ENCODE measurements around the gene TLK2. TPM values are rescaled to one million over a fixed set of nuclear protein-coding genes. Genes with fewer than 3 reads are reported as not detected.
"Not testable (repeated sequence)": the region's sequence is repeated elsewhere in the genome, so short reads cannot be mapped to it uniquely, and the experiment has no call there.

Gene TLK2
- total RNA-seq, 2 experiments from 2014 or later, result 33.4 to 38.3 TPM

DNA sequence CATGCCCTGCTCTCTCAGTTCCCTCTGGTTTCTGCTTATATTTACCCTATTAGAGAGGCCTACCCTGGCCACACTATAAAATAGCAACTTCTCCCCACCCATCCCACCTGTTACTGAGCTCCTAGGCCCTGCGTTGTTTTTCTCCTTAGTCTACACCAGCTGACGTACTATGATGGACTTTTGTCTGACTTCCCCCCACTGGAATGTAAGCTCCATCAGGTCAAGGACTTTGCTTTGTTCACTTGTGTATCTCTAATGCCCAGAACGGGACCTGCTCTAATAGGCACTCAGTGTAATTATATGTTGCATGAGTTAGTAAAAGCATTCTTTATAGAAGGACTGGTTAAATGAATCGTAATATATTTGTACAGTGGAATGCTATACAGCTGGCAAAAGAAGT, 62.4 kb downstream of the TLK2 start:
- DNase-seq; POLR2A ChIA-PET; H3K4me3 Mint-ChIP-seq; H3K27ac Mint-ChIP-seq; H3K4me1 Mint-ChIP-seq (ENCODE audit: low read depth); H3K27me3 Mint-ChIP-seq (ENCODE audit: low read depth); H3K9me3 Mint-ChIP-seq (ENCODE audit: insufficient read depth); ATAC-seq: not testable (repeated sequence)
- H3K36me3 Mint-ChIP-seq (ENCODE audit: low read depth), result peaks cover 55% of the 10 kb centered on the region
- CTCF ChIA-PET, result interaction anchor here (1.0 kb wide), 1 partner anchor 12 kb away, joined by 4 read pairs; no protein-coding TSS in a partner anchor

DNA sequence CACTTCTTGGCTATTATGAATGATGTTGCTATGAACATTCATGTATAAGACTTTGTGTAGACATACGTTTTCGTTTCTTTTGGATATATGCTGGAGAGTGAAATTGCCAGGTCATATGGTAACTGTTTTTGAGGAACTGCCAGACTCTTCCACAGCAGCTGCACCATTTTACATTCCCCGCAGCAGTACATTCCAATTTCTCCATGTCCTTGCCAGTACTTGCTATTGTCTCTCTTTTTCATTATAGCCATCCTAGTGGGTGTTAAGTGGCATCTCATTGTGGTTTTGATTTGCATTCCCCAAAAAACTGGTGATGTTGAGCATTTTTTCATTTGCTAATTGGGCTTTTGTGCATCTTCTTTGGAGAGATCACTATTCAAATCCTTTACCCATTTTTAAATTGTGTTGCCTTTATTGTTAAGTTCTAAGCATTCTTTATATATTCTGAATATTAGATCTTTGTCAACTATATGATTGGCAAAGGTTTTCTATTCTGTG, 64.7 kb downstream of the TLK2 start:
- POLR2A ChIA-PET; H3K4me3 Mint-ChIP-seq; H3K27me3 Mint-ChIP-seq (ENCODE audit: low read depth); CTCF ChIA-PET; DNase-seq; H3K9me3 Mint-ChIP-seq (ENCODE audit: insufficient read depth); ATAC-seq; H3K27ac Mint-ChIP-seq; H3K4me1 Mint-ChIP-seq (ENCODE audit: low read depth): not testable (repeated sequence)
- H3K36me3 Mint-ChIP-seq (ENCODE audit: low read depth), result peaks cover 55% of the 10 kb centered on the region

GRCh38 chr17:62546066-62546465, 67.4 kb downstream of the TLK2 start:
- H3K9me3 Mint-ChIP-seq (ENCODE audit: insufficient read depth); DNase-seq; CTCF ChIA-PET; H3K27me3 Mint-ChIP-seq (ENCODE audit: low read depth); H3K4me3 Mint-ChIP-seq; ATAC-seq; H3K4me1 Mint-ChIP-seq (ENCODE audit: low read depth); H3K27ac Mint-ChIP-seq: not testable (repeated sequence)
- H3K36me3 Mint-ChIP-seq (ENCODE audit: low read depth), result peaks cover 38% of the 10 kb centered on the region
- POLR2A ChIA-PET, result interaction anchor here (0.6 kb wide), 1 partner anchor 279 kb away, joined by 3 read pairs; no protein-coding TSS in a partner anchor

DNA sequence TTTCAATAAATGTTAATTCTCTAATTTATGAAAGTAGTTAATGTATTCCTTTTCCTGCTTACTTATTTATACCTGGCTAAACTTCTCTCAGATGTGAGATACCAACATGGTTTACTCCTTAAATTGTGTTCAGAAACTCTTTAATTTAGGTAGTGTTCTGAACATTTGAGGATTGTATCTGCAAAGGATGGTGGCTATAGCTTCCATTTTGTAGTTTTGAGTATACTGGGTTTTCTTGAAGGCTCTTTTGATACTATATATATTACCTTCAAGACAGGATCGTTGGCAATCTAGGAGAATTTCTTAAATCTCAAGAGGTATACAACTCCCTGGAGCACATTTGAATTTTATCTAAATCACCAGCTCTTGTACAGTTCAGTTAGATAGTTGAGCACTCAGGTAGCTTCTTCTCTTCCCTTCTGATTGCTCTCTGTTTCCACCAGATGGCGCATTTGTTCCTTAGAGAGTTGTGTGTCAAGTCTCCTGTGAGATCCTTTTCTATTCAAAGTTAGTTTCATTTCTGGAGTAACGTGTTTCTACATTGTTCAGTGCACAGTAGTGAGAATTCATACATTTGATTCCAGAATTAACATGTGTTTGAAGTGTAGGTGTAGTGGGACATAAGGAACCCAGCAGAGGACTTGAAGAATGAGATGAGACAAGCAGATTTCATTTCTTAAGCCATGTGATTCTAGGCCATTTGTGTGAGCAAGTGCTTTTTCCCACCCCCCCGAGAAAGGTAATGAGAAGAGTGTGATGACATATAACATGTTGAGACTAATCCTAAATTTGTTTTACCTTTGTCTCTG, 74.4 kb downstream of the TLK2 start:
- ATAC-seq, result peak; percentile 94
- POLR2A ChIA-PET; H3K4me1 Mint-ChIP-seq (ENCODE audit: low read depth); H3K9me3 Mint-ChIP-seq (ENCODE audit: insufficient read depth); H3K27me3 Mint-ChIP-seq (ENCODE audit: low read depth); H3K36me3 Mint-ChIP-seq (ENCODE audit: low read depth): not testable (repeated sequence)
- peak overlapping the region; percentile 56 for H3K4me3 Mint-ChIP-seq
- H3K27ac Mint-ChIP-seq, result peak overlapping the region; percentile 75
- CTCF ChIA-PET, result interaction anchor here (0.7 to 1.1 kb wide), 17 partner anchors 10 to 844 kb away, joined by 3 to 10 read pairs (median 3); no protein-coding TSS in a partner anchor
- DNase-seq, result peak; percentile 68

DNA sequence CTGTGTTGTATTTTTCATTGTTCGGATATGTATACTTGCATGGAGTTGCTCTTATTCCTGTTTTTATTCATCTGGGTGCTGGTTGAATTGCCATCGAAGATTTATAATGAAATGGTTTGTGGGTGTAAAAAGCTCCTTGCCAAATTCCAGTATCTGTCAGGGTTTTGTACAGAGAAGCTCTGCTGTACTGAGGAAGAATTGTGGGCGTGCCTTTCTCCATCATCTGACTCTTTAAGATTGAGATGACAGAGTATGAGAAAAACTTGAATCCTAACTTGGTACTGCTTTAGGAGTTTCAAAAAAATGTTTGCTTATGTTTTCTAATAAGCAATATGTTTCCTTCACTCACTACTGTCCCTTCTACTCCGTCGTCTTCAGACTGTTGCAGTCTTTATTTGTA, 78.9 kb downstream of the TLK2 start:
- CTCF ChIA-PET, POLR2A ChIA-PET: not testable (repeated sequence)

DNA sequence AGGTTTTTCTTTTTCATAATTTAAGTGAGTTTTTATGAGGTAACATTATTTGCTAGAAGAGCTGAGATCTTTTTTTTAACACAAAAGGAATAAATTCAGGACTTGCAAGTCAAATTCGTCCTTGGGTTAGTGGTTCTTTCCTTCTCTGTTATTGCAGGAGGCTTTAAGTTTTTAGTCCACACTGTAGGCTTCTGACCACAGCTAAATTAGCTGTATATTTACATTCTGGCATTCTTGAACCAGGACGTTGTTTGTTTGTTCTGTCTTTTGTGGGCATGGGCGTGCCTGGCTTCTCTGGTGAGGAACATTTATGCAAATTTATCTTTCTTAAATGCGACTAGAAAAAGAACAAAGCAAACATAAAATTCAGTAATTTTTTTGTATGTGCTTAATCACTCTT, 80.3 kb downstream of the TLK2 start:
- peaks cover 25% of the 10 kb centered on the region for H3K36me3 Mint-ChIP-seq (ENCODE audit: low read depth)
- H3K27me3 Mint-ChIP-seq (ENCODE audit: low read depth); ATAC-seq; DNase-seq; H3K27ac Mint-ChIP-seq; H3K4me3 Mint-ChIP-seq; H3K4me1 Mint-ChIP-seq (ENCODE audit: low read depth); H3K9me3 Mint-ChIP-seq (ENCODE audit: insufficient read depth); POLR2A ChIA-PET: not testable (repeated sequence)
- CTCF ChIA-PET, result interaction anchor here (0.5 kb wide), 1 partner anchor 75 kb away, joined by 4 read pairs; no protein-coding TSS in a partner anchor

More for the DNA sequence above, 78.9 kb downstream of the TLK2 start:
- peaks cover 19% of the 10 kb centered on the region for H3K36me3 Mint-ChIP-seq (ENCODE audit: low read depth)
- DNase-seq; H3K27ac Mint-ChIP-seq; ATAC-seq; H3K9me3 Mint-ChIP-seq (ENCODE audit: insufficient read depth); H3K4me1 Mint-ChIP-seq (ENCODE audit: low read depth); H3K4me3 Mint-ChIP-seq; H3K27me3 Mint-ChIP-seq (ENCODE audit: low read depth): not testable (repeated sequence)

DNA sequence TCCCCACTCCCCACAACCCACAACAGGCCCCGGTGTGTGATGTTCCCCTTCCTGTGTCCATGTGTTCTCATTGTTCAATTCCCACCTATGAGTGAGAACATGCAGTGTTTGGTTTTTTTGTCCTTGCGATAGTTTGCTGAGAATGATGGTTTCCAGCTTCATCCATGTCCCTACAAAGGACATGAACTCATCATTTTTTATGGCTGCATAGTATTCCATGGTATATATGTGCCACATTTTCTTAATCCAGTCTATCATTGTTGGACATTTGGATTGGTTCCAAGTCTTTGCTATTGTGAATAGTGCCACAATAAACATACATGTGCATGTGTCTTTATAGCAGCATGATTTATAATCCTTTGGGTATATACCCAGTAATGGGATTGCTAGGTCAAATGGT, 82.3 kb downstream of the TLK2 start:
- peaks cover 38% of the 10 kb centered on the region for H3K36me3 Mint-ChIP-seq (ENCODE audit: low read depth)
- H3K9me3 Mint-ChIP-seq (ENCODE audit: insufficient read depth); H3K27me3 Mint-ChIP-seq (ENCODE audit: low read depth); H3K4me3 Mint-ChIP-seq; H3K4me1 Mint-ChIP-seq (ENCODE audit: low read depth); DNase-seq; H3K27ac Mint-ChIP-seq; ATAC-seq; POLR2A ChIA-PET: not testable (repeated sequence)
- CTCF ChIA-PET, result interaction anchor here (0.6 kb wide), 1 partner anchor 133 kb away, joined by 3 read pairs; no protein-coding TSS in a partner anchor

DNA sequence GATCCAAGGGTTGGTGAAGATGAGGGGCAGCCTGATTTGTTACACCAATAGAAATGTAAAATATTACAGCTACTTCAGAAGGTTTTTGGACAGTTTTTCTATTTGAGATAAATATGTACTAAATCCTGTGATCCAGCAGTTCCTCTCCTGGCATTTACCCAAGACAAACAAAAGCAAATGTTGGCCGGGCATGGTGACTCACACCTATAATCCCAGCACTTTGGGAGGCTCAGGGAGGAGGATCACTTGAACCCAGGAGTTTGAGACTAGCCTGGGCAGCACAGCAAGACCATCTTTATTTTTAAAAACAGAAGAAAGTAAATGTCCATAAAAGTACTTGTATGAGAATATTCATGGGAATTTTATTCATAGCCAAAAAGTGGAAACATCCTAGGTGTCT, 84.0 kb downstream of the TLK2 start:
- Mint-ChIP-seq H3K36me3 (ENCODE audit: low read depth) (peaks cover 47% of the 10 kb centered on the region), H3K27ac (no peak overlapping the region), H3K9me3 (ENCODE audit: insufficient read depth) (no peaks in the 10 kb centered on the region), H3K4me3 (no peak overlapping the region), H3K27me3 (ENCODE audit: low read depth) (no peaks in the 10 kb centered on the region), H3K4me1 (ENCODE audit: low read depth) (no peaks in the 10 kb centered on the region)
- ChIA-PET POLR2A (no interaction called here), CTCF (interaction anchor here (0.8 kb wide), 1 partner anchor 10 kb away, joined by 3 read pairs; no protein-coding TSS in a partner anchor)
- DNase-seq (no peak), ATAC-seq (no peak)

DNA sequence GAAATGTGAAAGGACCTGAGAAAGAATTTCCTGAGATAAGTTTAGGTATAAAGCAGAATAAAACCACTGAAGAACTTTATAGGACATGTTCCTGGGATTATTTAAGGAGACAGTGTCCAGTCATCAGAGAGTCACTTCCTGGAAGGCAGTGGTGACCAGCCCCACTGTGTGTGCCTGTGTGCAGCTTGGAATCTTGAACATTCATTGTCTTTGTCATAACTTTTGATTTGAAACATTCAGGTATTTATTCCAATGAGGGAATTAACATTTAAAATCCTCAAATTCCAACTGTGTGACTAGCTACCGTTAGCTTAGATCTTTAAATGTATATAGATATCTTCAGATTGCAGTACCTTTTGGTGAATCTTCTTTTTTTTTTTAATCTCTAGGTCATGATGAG, 87.2 kb downstream of the TLK2 start:
- H3K27me3 Mint-ChIP-seq (ENCODE audit: low read depth), result no peaks in the 10 kb centered on the region
- peaks cover 48% of the 10 kb centered on the region for H3K36me3 Mint-ChIP-seq (ENCODE audit: low read depth)
- no peak overlapping the region for H3K27ac Mint-ChIP-seq
- ChIA-PET CTCF (interaction anchor here (1.0 kb wide), 1 partner anchor 13 kb away, joined by 3 read pairs; no protein-coding TSS in a partner anchor), POLR2A (no interaction called here)
- no peaks in the 10 kb centered on the region for H3K9me3 Mint-ChIP-seq (ENCODE audit: insufficient read depth)
- no peak for DNase-seq
- no peak for ATAC-seq
- no peaks in the 10 kb centered on the region for H3K4me1 Mint-ChIP-seq (ENCODE audit: low read depth)
- no peak overlapping the region for H3K4me3 Mint-ChIP-seq

- Mint-ChIP-seq H3K4me3 (no peak overlapping the region), H3K4me1 (ENCODE audit: low read depth) (no peaks in the 10 kb centered on the region), H3K27ac (peak overlapping the region; percentile 25), H3K27me3 (ENCODE audit: low read depth) (no peaks in the 10 kb centered on the region), H3K9me3 (ENCODE audit: insufficient read depth) (no peaks in the 10 kb centered on the region), H3K36me3 (ENCODE audit: low read depth) (peaks cover 49% of the 10 kb centered on the region)
- ChIA-PET CTCF (no interaction called here), POLR2A (interaction anchor here (0.7 kb wide), 1 partner anchor 13 kb away, joined by 3 read pairs; no protein-coding TSS in a partner anchor)
- ATAC-seq, result no peak
- DNase-seq, result no peak
These were observed 88.5 kb downstream of the TLK2 start for GRCh38 chr17:62566996-62567578.

DNA sequence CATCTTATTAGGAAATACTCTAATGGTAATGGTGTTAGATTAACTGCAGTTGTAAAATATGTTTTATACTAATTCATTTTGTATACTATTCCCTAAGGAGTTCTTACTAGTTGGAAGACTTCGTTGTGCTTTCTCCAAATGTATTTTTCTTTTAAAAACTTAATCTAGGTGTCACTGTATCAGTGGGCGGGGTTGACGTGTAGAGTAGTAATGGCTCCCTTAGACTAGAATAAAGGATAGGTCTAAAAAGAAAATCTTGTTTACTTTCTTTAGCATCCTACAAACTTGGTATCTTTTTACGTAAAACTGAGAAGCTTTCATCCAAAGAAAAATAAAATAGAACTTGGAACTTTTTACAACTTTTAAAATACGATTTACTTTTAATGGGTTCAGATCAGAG, 93.9 kb downstream of the TLK2 start:
- H3K4me1 Mint-ChIP-seq (ENCODE audit: low read depth), result no peaks in the 10 kb centered on the region
- no peaks in the 10 kb centered on the region for H3K27me3 Mint-ChIP-seq (ENCODE audit: low read depth)
- ChIA-PET POLR2A (no interaction called here), CTCF (no interaction called here)
- no peak overlapping the region for H3K27ac Mint-ChIP-seq
- no peak overlapping the region for H3K4me3 Mint-ChIP-seq
- peaks cover 38% of the 10 kb centered on the region for H3K36me3 Mint-ChIP-seq (ENCODE audit: low read depth)
- ATAC-seq (no peak), DNase-seq (no peak)
- no peaks in the 10 kb centered on the region for H3K9me3 Mint-ChIP-seq (ENCODE audit: insufficient read depth)

DNA sequence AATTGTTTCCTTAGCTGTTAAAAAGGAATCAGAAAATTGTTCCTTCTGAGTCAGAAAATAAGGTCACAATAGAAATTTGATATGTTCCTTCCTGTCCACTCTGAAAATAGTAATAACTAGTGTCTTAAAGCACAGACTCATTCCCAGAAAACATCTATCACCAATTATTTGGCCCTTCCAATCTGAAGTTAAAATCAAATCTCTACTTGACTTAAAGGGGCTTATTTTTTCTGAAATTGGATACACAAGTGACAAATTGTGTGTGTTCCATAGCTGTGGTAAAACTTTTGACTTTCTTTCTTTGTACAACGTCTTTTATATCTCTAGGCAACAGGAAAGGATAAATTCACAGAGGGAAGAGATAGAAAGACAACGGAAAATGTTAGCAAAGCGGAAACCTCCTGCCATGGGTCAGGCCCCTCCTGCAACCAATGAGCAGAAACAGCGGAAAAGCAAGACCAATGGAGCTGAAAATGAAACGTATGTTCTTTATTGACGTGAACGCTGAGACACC, 94.3 kb downstream of the TLK2 start:
- no peaks in the 10 kb centered on the region for H3K4me1 Mint-ChIP-seq (ENCODE audit: low read depth)
- H3K27me3 Mint-ChIP-seq (ENCODE audit: low read depth), result no peaks in the 10 kb centered on the region
- ChIA-PET POLR2A (no interaction called here), CTCF (no interaction called here)
- ATAC-seq (no peak), DNase-seq (no peak)
- no peaks in the 10 kb centered on the region for H3K9me3 Mint-ChIP-seq (ENCODE audit: insufficient read depth)
- peaks cover 39% of the 10 kb centered on the region for H3K36me3 Mint-ChIP-seq (ENCODE audit: low read depth)
- H3K27ac Mint-ChIP-seq, result no peak overlapping the region
- no peak overlapping the region for H3K4me3 Mint-ChIP-seq
